Neural cell (in vitro differentiated cells): ENCODE measurements around the gene PDILT. TPM values are rescaled to one million over a fixed set of nuclear protein-coding genes. Genes with fewer than 3 reads are reported as not detected.
"Not testable (repeated sequence)": the region's sequence is repeated elsewhere in the genome, so short reads cannot be mapped to it uniquely, and the experiment has no call there.

Source experiments
- H2AFZ ChIP-seq: fragments of 200-600, 300-800 bp; sonication (generic), shearing (Covaris generic); 2 replicates; pipeline ENCODE4 v1.6.0; 2014; ENCODE audit warnings: low read depth, mild to moderate bottlenecking, antibody characterized with exemption, low read length, moderate library complexity
- H3F3A ChIP-seq: fragments of 200-600 bp; shearing (Covaris generic); 2 replicates; pipeline ENCODE4 v1.6.1; 2016; ENCODE audit warnings: mild to moderate bottlenecking, moderate library complexity, mixed read lengths, antibody characterized with exemption, low read length; ENCODE audit not compliant: insufficient read depth, poor library complexity, severe bottlenecking
- H3K27ac ChIP-seq: fragments of 200-600, 300-800 bp; sonication (generic), shearing (Covaris generic); 2 replicates; pipeline ENCODE4 v1.5.1; 2014; ENCODE audit warnings: mild to moderate bottlenecking, low read length, moderate library complexity
- H3K27me3 ChIP-seq: fragments of 300-800, 200-600 bp; sonication (generic), shearing (Covaris generic); 2 replicates; pipeline ENCODE4 v1.6.0; 2014; ENCODE audit warnings: mild to moderate bottlenecking, low read depth, low read length, moderate library complexity; ENCODE audit not compliant: insufficient read depth
- H3K36me3 ChIP-seq: fragments of 300-800, 200-600 bp; sonication (generic), shearing (Covaris generic); 2 replicates; pipeline ENCODE4 v1.5.1; 2014; ENCODE audit warnings: mild to moderate bottlenecking, antibody characterized with exemption, low read length, moderate library complexity; ENCODE audit not compliant: insufficient read depth
- H3K4me2 ChIP-seq: fragments of 300-800, 200-600 bp; sonication (generic), shearing (Covaris generic); 2 replicates; pipeline ENCODE4 v1.6.0; 2014; ENCODE audit warnings: mild to moderate bottlenecking, low read length
- H3K4me3 ChIP-seq: fragments of 300-800, 200-600 bp; sonication (generic), shearing (Covaris generic); 2 replicates; pipeline ENCODE4 v1.5.1; 2014; ENCODE audit warnings: mild to moderate bottlenecking, low read length, moderate library complexity
- H3K79me2 ChIP-seq: fragments of 200-600 bp; shearing (Covaris generic); replicated peaks from 2 replicates; pipeline ENCODE4 v1.6.0; 2014; ENCODE audit warnings: mild to moderate bottlenecking, low read length, moderate library complexity; ENCODE audit not compliant: insufficient read depth
- H3K9ac ChIP-seq: fragments of 300-800, 200-600 bp; sonication (generic), shearing (Covaris generic); 2 replicates; pipeline ENCODE4 v1.6.1; 2016; ENCODE audit warnings: mild to moderate bottlenecking, low read length, mixed read lengths
- H3K9me2 ChIP-seq: fragments of 200-600 bp; shearing (Covaris generic); 2 replicates; pipeline ENCODE4 v1.6.1; 2016; ENCODE audit warnings: mild to moderate bottlenecking, low read length, mixed read lengths; ENCODE audit not compliant: insufficient read depth
- H3K9me3 ChIP-seq: fragments of 200-600, 300-800 bp; sonication (generic), shearing (Covaris generic); 2 replicates; pipeline ENCODE4 v1.6.1; 2016; ENCODE audit warnings: mild to moderate bottlenecking, mixed run types, low read length, moderate library complexity, mixed read lengths
- H4K20me1 ChIP-seq: fragments of 200-600 bp; shearing (Covaris generic); 2 replicates; pipeline ENCODE4 v1.6.1; 2016; ENCODE audit warnings: mild to moderate bottlenecking, mixed run types; ENCODE audit not compliant: insufficient read depth
- CTCF ChIP-seq: fragments of 450-650 bp; IDR thresholded peaks from 2 replicates; pipeline ENCODE4 v1.5.1; 2014; ENCODE audit warnings: antibody characterized with exemption, mild to moderate bottlenecking, moderate library complexity; ENCODE audit not compliant: poor library complexity, severe bottlenecking
- EP300 ChIP-seq: fragments of 450-650 bp; conservative IDR thresholded peaks from 2 replicates; pipeline ENCODE4 v1.6.1; 2014; ENCODE audit warnings: antibody characterized with exemption, mild to moderate bottlenecking, moderate library complexity; ENCODE audit not compliant: poor library complexity, severe bottlenecking
- EZH2 ChIP-seq: fragments of 200-600, 300-800 bp; shearing (Covaris generic), sonication (generic); IDR thresholded peaks from 2 replicates; pipeline ENCODE4 v1.6.1; 2014; ENCODE audit warnings: antibody characterized with exemption, low read length, borderline replicate concordance, mild to moderate bottlenecking; ENCODE audit not compliant: insufficient read depth, poor library complexity, severe bottlenecking
- MXI1 ChIP-seq: fragments of 450-650 bp; conservative IDR thresholded peaks from 2 replicates; pipeline ENCODE4 v1.6.1; 2014; ENCODE audit warnings: antibody characterized with exemption, mild to moderate bottlenecking; ENCODE audit not compliant: poor library complexity, severe bottlenecking
- POLR2AphosphoS5 ChIP-seq: IDR thresholded peaks from 2 replicates; pipeline ENCODE4 v1.6.1; 2012
- RAD21 ChIP-seq: fragments of 450-650 bp; conservative IDR thresholded peaks from 2 replicates; pipeline ENCODE4 v1.6.1; 2014; ENCODE audit warnings: antibody characterized with exemption, mild to moderate bottlenecking, moderate library complexity
- REST ChIP-seq: IDR thresholded peaks from 2 replicates; pipeline ENCODE4 v1.6.1; 2012; ENCODE audit warnings: borderline replicate concordance
- SMC3 ChIP-seq: fragments of 450-650 bp; conservative IDR thresholded peaks from 2 replicates; pipeline ENCODE4 v1.6.1; 2014; ENCODE audit warnings: antibody characterized with exemption, mild to moderate bottlenecking, moderate library complexity; ENCODE audit not compliant: poor library complexity
- TAF1 ChIP-seq: IDR thresholded peaks from 2 replicates; pipeline ENCODE4 v1.6.1; 2012; ENCODE audit warnings: low read depth
- polyA plus RNA-seq: library from polyadenylated mRNA; depleted of rRNA; stranded (reverse); fragments of >200 nt; gene quantifications from 2 replicates; pipeline ENCODE4 v1.2.3, GENCODE V29; 2014

Gene PDILT
- polyA plus RNA-seq, 1 donor from 2014 or later = not detected

GRCh38 chr16:20321671-20322070, 82.9 kb downstream of the PDILT start:
- H3K4me3 ChIP-seq = no peak overlapping the region
- no peaks in the 10 kb centered on the region for H3F3A ChIP-seq
- H3K79me2 ChIP-seq = no peaks in the 10 kb centered on the region
- H3K27me3 ChIP-seq = no peaks in the 10 kb centered on the region
- no peaks in the 10 kb centered on the region for H3K9me3 ChIP-seq
- H3K4me2 ChIP-seq = no peak overlapping the region
- H3K9ac ChIP-seq = no peak overlapping the region
- no peak overlapping the region for H2AFZ ChIP-seq
- no peaks in the 10 kb centered on the region for H3K9me2 ChIP-seq
- no peak overlapping the region for H3K27ac ChIP-seq
- H4K20me1 ChIP-seq = no peaks in the 10 kb centered on the region
- TF ChIP-seq POLR2AphosphoS5 = no peak
- no peak for TF ChIP-seq CTCF
- TF ChIP-seq EP300 = no peak
- no peak for TF ChIP-seq SMC3
- no peak for TF ChIP-seq RAD21
- TF ChIP-seq TAF1 = no peak
- no peak for TF ChIP-seq REST
- TF ChIP-seq MXI1 = no peak
- no peak for TF ChIP-seq EZH2
- H3K36me3 ChIP-seq = no peaks in the 10 kb centered on the region

GRCh38 chr16:20321051-20321450, 83.5 kb downstream of the PDILT start:
- not testable (repeated sequence) for H3K9ac ChIP-seq, H3K36me3 ChIP-seq, H3K9me2 ChIP-seq, H3K79me2 ChIP-seq, H3F3A ChIP-seq, H3K9me3 ChIP-seq, H4K20me1 ChIP-seq, H3K27ac ChIP-seq, H3K4me2 ChIP-seq, H2AFZ ChIP-seq, H3K4me3 ChIP-seq, H3K27me3 ChIP-seq

GRCh38 chr16:20320592-20320991, 83.9 kb downstream of the PDILT start:
- TF ChIP-seq MXI1 (no peak), SMC3 (no peak), REST (no peak), CTCF (no peak), EP300 (no peak), EZH2 (no peak), TAF1 (no peak), RAD21 (no peak), POLR2AphosphoS5 (no peak)
- H3K36me3 ChIP-seq = no peaks in the 10 kb centered on the region
- H3K27me3 ChIP-seq = no peaks in the 10 kb centered on the region
- H3K9ac ChIP-seq = no peak overlapping the region
- no peaks in the 10 kb centered on the region for H3F3A ChIP-seq
- no peak overlapping the region for H2AFZ ChIP-seq
- no peak overlapping the region for H3K4me2 ChIP-seq
- no peaks in the 10 kb centered on the region for H4K20me1 ChIP-seq
- no peak overlapping the region for H3K27ac ChIP-seq
- no peaks in the 10 kb centered on the region for H3K9me3 ChIP-seq
- no peaks in the 10 kb centered on the region for H3K9me2 ChIP-seq
- no peaks in the 10 kb centered on the region for H3K79me2 ChIP-seq
- H3K4me3 ChIP-seq = no peak overlapping the region
